Fibroblast of lung (primary cell): Measurements from ENCODE around the gene ST6GALNAC6. TPM values are rescaled to one million over a fixed set of nuclear protein-coding genes. Genes with fewer than 3 reads are reported as not detected.
"Not testable (repeated sequence)": the region's sequence is repeated elsewhere in the genome, so short reads cannot be mapped to it uniquely, and the experiment has no call there.

Experiments
- DNase-seq, 2 donors: peaks; one replicate each; pipeline versions ENCODE4 v3.0.0 to v3.0.0-alpha.2; 2010; ENCODE audit warnings: low read depth in 2 of 2
- H2AFZ ChIP-seq: 2 replicates; pipeline ENCODE4 v1.5.1; 2012; ENCODE audit warnings: low read length, control low read depth, inconsistent platforms
- H3K27ac ChIP-seq: 2 replicates; pipeline ENCODE4 v1.5.1; 2011; ENCODE audit warnings: low read length, control low read depth; ENCODE audit not compliant: insufficient read depth
- H3K27me3 ChIP-seq: 2 replicates; pipeline ENCODE4 v1.5.1; 2011; ENCODE audit warnings: mild to moderate bottlenecking, low read length; ENCODE audit not compliant: control insufficient read depth, insufficient read depth
- H3K36me3 ChIP-seq: 2 replicates; pipeline ENCODE4 v1.5.1; 2011; ENCODE audit warnings: low read length; ENCODE audit not compliant: control insufficient read depth, insufficient read depth
- H3K4me1 ChIP-seq: 2 replicates; pipeline ENCODE4 v1.5.1; 2011; ENCODE audit warnings: low read length; ENCODE audit not compliant: control insufficient read depth, insufficient read depth; ENCODE audit errors: extremely low read depth
- H3K4me2 ChIP-seq: 2 replicates; pipeline ENCODE4 v1.5.1; 2011; ENCODE audit warnings: low read length, control low read depth; ENCODE audit not compliant: insufficient read depth; ENCODE audit errors: extremely low read depth
- H3K4me3 ChIP-seq, 4 experiments: fragments of 200-600 bp in 1 of 4; sonication (generic) in 1 of 4; replicated peaks in 1 of 4; 2 replicates each; pipeline ENCODE4 v1.5.1; 2011 to 2016; ENCODE audit warnings: low read length in 4 of 4, low read depth in 3 of 4, mild to moderate bottlenecking in 3 of 4, control low read depth in 2 of 4, inconsistent platforms in 1 of 4, mixed read lengths in 1 of 4; ENCODE audit not compliant: insufficient read depth in 1 of 4; ENCODE audit errors: control extremely low read depth in 1 of 4
- H3K79me2 ChIP-seq: 2 replicates; pipeline ENCODE4 v1.5.1; 2012; ENCODE audit warnings: mild to moderate bottlenecking, low read length, inconsistent platforms; ENCODE audit not compliant: control insufficient read depth, insufficient read depth
- H3K9ac ChIP-seq: 2 replicates; pipeline ENCODE4 v1.5.1; 2011; ENCODE audit warnings: mild to moderate bottlenecking, low read length, control low read depth; ENCODE audit not compliant: insufficient read depth
- H3K9me3 ChIP-seq: 2 replicates; pipeline ENCODE4 v1.5.1; 2012; ENCODE audit warnings: low read depth, low read length; ENCODE audit not compliant: control insufficient read depth, insufficient read depth
- H4K20me1 ChIP-seq: 2 replicates; pipeline ENCODE4 v1.5.1; 2011; ENCODE audit warnings: low read length; ENCODE audit not compliant: control insufficient read depth, insufficient read depth; ENCODE audit errors: extremely low read depth
- CTCF ChIP-seq, 2 donors: IDR thresholded peaks in 1 of 2; conservative IDR thresholded peaks in 1 of 2; 1 replicate in 1 of 2; 2 replicates in 1 of 2; pipeline ENCODE4 v1.5.1; 2011 to 2012; ENCODE audit warnings: low read length in 2 of 2, control low read depth in 1 of 2, inconsistent platforms in 1 of 2, low read depth in 1 of 2, mild to moderate bottlenecking in 1 of 2
- EZH2 ChIP-seq: IDR thresholded peaks from 2 replicates; pipeline ENCODE4 v1.5.1; 2012; ENCODE audit warnings: low read length, control low read depth, mild to moderate bottlenecking; ENCODE audit errors: missing control alignments
- polyA plus RNA-seq, 2 donors: library from polyadenylated mRNA; depleted of rRNA in 1 of 2; stranded (reverse) in 1 of 2; unstranded in 1 of 2; fragments of >200 nt; gene quantifications; 2 replicates each; pipeline ENCODE4 v1.2.1, GENCODE V29; 2011 to 2012; ENCODE audit warnings: missing spikeins in 1 of 2
- total RNA-seq: library from RNA; depleted of rRNA; stranded (reverse); fragments of >200 nt; gene quantifications from 2 replicates; pipeline ENCODE4 v1.2.1, GENCODE V29; 2014

Gene ST6GALNAC6
- total and polyA plus RNA-seq, 2 donors (not counting 1 experiment from before 2014, with no cell fraction given) = 56.0 to 69.5 TPM

GRCh38 chr9:127841087-127841835 is 58.1 kb downstream of the ST6GALNAC6 start:
- no peak overlapping the region for H2AFZ ChIP-seq
- H3K36me3 ChIP-seq = peaks cover 13% of the 10 kb centered on the region
- no peaks in the 10 kb centered on the region for H4K20me1 ChIP-seq
- no peak overlapping the region for H3K4me3 ChIP-seq
- peaks cover 64% of the 10 kb centered on the region for H3K79me2 ChIP-seq
- H3K4me2 ChIP-seq = no peak overlapping the region
- no peak for DNase-seq
- peak overlapping the region; percentile 26 for H3K27ac ChIP-seq
- no peaks in the 10 kb centered on the region for H3K27me3 ChIP-seq
- TF ChIP-seq CTCF (conservative IDR thresholded peaks at IDR 0.05 in 1 of 2, IDR thresholded peaks at IDR 0.05 in 1 of 2; ENCODE audit: low read depth in 1 of 2, low read length in 2 of 2) = no peak
- TF ChIP-seq EZH2 = no peak
- H3K4me1 ChIP-seq = peaks cover 38% of the 10 kb centered on the region
- H3K9me3 ChIP-seq = no peaks in the 10 kb centered on the region
- H3K9ac ChIP-seq = no peak overlapping the region

DNA sequence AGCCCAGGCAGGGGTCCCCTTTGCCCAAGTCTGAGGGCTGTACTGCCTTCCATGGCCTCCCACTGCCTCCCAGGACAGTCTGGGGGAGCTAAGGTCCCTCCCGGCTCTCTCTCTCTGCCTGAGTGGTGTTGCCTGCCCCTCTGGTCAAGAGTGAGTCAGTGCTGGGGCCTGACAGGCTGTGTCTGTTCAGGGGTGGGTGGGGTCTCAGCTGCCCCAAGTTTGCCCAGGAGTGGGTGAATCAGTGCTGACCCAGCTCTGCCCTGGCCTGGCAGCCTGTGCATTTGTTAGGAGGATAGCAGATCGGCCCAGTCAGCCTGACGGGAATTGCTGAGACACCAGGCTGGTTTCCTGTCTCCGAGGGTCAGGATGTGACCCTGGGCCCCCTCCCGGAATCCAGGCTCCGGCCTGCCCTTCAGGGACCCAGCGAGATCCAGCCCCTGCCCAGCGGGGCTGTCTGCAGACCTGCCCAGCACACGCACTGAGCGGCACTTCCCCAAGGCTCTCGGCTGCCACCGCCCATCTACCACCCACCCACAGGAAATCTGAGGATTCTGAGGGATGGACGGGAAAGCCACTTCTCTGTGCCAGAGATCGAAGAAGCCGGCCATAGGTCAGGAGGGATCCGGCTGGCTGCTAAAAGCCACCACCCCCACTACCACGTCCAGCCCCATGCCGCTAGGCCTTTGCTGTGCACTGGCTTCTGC is 60.9 kb downstream of the ST6GALNAC6 start:
- peaks cover 46% of the 10 kb centered on the region for H3K4me1 ChIP-seq
- no peak for TF ChIP-seq CTCF (conservative IDR thresholded peaks at IDR 0.05 in 1 of 2, IDR thresholded peaks at IDR 0.05 in 1 of 2; ENCODE audit: low read depth in 1 of 2, low read length in 2 of 2)
- no peak for TF ChIP-seq EZH2
- peaks cover 13% of the 10 kb centered on the region for H3K36me3 ChIP-seq
- H3K4me2 ChIP-seq = peak overlapping the region; percentile 65
- peak overlapping the region in 1 of 4 experiments; percentile 33 for H3K4me3 ChIP-seq
- no peak overlapping the region for H2AFZ ChIP-seq
- H3K27me3 ChIP-seq = no peaks in the 10 kb centered on the region
- DNase-seq = peak; percentile 95 to 96
- no peaks in the 10 kb centered on the region for H3K9me3 ChIP-seq
- H3K9ac ChIP-seq = peak overlapping the region; percentile 62
- H3K79me2 ChIP-seq = peaks cover 61% of the 10 kb centered on the region
- peak overlapping the region; percentile 94 for H3K27ac ChIP-seq
- H4K20me1 ChIP-seq = no peaks in the 10 kb centered on the region

GRCh38 chr9:127837346-127837745 is 62.1 kb downstream of the ST6GALNAC6 start:
- peak in 1 of 2 donors; percentile 29 for DNase-seq
- H2AFZ ChIP-seq = no peak overlapping the region
- no peaks in the 10 kb centered on the region for H3K9me3 ChIP-seq
- H3K4me1 ChIP-seq = peaks cover 48% of the 10 kb centered on the region
- H3K27ac ChIP-seq = peak overlapping the region; percentile 94
- no peak overlapping the region for H3K4me3 ChIP-seq
- TF ChIP-seq EZH2 (no peak), CTCF (conservative IDR thresholded peaks at IDR 0.05 in 1 of 2, IDR thresholded peaks at IDR 0.05 in 1 of 2; ENCODE audit: low read depth in 1 of 2, low read length in 2 of 2) (no peak)
- no peaks in the 10 kb centered on the region for H4K20me1 ChIP-seq
- H3K27me3 ChIP-seq = no peaks in the 10 kb centered on the region
- peaks cover 61% of the 10 kb centered on the region for H3K79me2 ChIP-seq
- H3K4me2 ChIP-seq = no peak overlapping the region
- peaks cover 8% of the 10 kb centered on the region for H3K36me3 ChIP-seq
- H3K9ac ChIP-seq = no peak overlapping the region

GRCh38 chr9:127836561-127836960 is 62.8 kb downstream of the ST6GALNAC6 start:
- peaks cover 48% of the 10 kb centered on the region for H3K4me1 ChIP-seq
- H3K36me3 ChIP-seq, DNase-seq, H4K20me1 ChIP-seq, H3K27me3 ChIP-seq, H2AFZ ChIP-seq, H3K9me3 ChIP-seq, H3K4me3 ChIP-seq: not testable (repeated sequence)
- H3K27ac ChIP-seq = peak overlapping the region; percentile 94
- H3K79me2 ChIP-seq = peaks cover 59% of the 10 kb centered on the region
- peak overlapping the region; percentile 67 for H3K4me2 ChIP-seq
- H3K9ac ChIP-seq = peak overlapping the region; percentile 57
